ENCODE measurements around the gene ABCG5.

The ABCG5 gene

GRCh38 chr2:43841949-43842865, 3.6 kb upstream of the ABCG5 start:
- Histone ChIP-seq H3K36me3 (ENCODE audit: control insufficient read depth in 2 of 2, insufficient read depth in 2 of 2, low read length in 2 of 2) (no peaks in the 10 kb centered on the region), H3K27ac (ENCODE audit: low read length) (no peak overlapping the region), H3K9ac (ENCODE audit: low read length in 2 of 2) (no peak overlapping the region), H3K4me3 (ENCODE audit: low read length in 2 of 2) (no peak overlapping the region), H3K4me1 (ENCODE audit: control insufficient read depth, insufficient read depth, low read length) (no peaks in the 10 kb centered on the region), H3K27me3 (ENCODE audit: control insufficient read depth in 1 of 2, insufficient read depth in 2 of 2, low read length in 2 of 2) (peaks cover 2 to 3% of the 10 kb centered on the region in 2 donors), H3K9me3 (ENCODE audit: control insufficient read depth in 2 of 2, low read length in 2 of 2) (no peaks in the 10 kb centered on the region)

GRCh38 chr2:43840965-43841364, 2.3 kb upstream of the ABCG5 start:
- no peak overlapping the region for H3K9ac ChIP-seq (ENCODE audit: low read length in 2 of 2)
- H3K27ac ChIP-seq (ENCODE audit: low read length): no peak overlapping the region
- peaks cover 2 to 3% of the 10 kb centered on the region in 2 donors for H3K27me3 ChIP-seq (ENCODE audit: control insufficient read depth in 1 of 2, insufficient read depth in 2 of 2, low read length in 2 of 2)

GRCh38 chr2:43839776-43840564, 1.3 kb upstream of the ABCG5 start:
- Histone ChIP-seq H3K27ac (ENCODE audit: low read length) (no peak overlapping the region), H3K27me3 (ENCODE audit: control insufficient read depth in 1 of 2, insufficient read depth in 2 of 2, low read length in 2 of 2) (peaks cover 2 to 3% of the 10 kb centered on the region in 2 donors), H3K9ac (ENCODE audit: low read length in 2 of 2) (no peak overlapping the region)

More at GRCh38 chr2:43840965-43841364, 2.3 kb upstream of the ABCG5 start:
- Histone ChIP-seq H3K36me3 (ENCODE audit: control insufficient read depth in 2 of 2, insufficient read depth in 2 of 2, low read length in 2 of 2) (no peaks in the 10 kb centered on the region), H3K9me3 (ENCODE audit: control insufficient read depth in 2 of 2, low read length in 2 of 2) (no peaks in the 10 kb centered on the region), H3K4me1 (ENCODE audit: control insufficient read depth, insufficient read depth, low read length) (no peaks in the 10 kb centered on the region), H3K4me3 (ENCODE audit: low read length in 2 of 2) (no peak overlapping the region)

GRCh38 chr2:43837831-43838559, 644 bp downstream of the ABCG5 start:
- H3K27me3 ChIP-seq (ENCODE audit: control insufficient read depth in 1 of 2, insufficient read depth in 2 of 2, low read length in 2 of 2): peaks cover 2 to 3% of the 10 kb centered on the region in 2 donors
- no peaks in the 10 kb centered on the region for H3K4me1 ChIP-seq (ENCODE audit: control insufficient read depth, insufficient read depth, low read length)
- H3K9ac ChIP-seq (ENCODE audit: low read length in 2 of 2): no peak overlapping the region
- H3K36me3 ChIP-seq (ENCODE audit: control insufficient read depth in 2 of 2, insufficient read depth in 2 of 2, low read length in 2 of 2): no peaks in the 10 kb centered on the region
- no peaks in the 10 kb centered on the region for H3K9me3 ChIP-seq (ENCODE audit: control insufficient read depth in 2 of 2, low read length in 2 of 2)
- no peak overlapping the region for H3K27ac ChIP-seq (ENCODE audit: low read length)
- H3K4me3 ChIP-seq (ENCODE audit: low read length in 2 of 2): no peak overlapping the region

More at GRCh38 chr2:43839776-43840564, 1.3 kb upstream of the ABCG5 start:
- Histone ChIP-seq H3K9me3 (ENCODE audit: control insufficient read depth in 2 of 2, low read length in 2 of 2) (no peaks in the 10 kb centered on the region), H3K4me1 (ENCODE audit: control insufficient read depth, insufficient read depth, low read length) (no peaks in the 10 kb centered on the region), H3K36me3 (ENCODE audit: control insufficient read depth in 2 of 2, insufficient read depth in 2 of 2, low read length in 2 of 2) (no peaks in the 10 kb centered on the region), H3K4me3 (ENCODE audit: low read length in 2 of 2) (no peak overlapping the region)

- Histone ChIP-seq H3K4me3 (ENCODE audit: low read length in 2 of 2) (no peak overlapping the region), H3K27me3 (ENCODE audit: control insufficient read depth in 1 of 2, insufficient read depth in 2 of 2, low read length in 2 of 2) (peaks cover 7 to 9% of the 10 kb centered on the region in 2 donors), H3K36me3 (ENCODE audit: control insufficient read depth in 2 of 2, insufficient read depth in 2 of 2, low read length in 2 of 2) (no peaks in the 10 kb centered on the region), H3K4me1 (ENCODE audit: control insufficient read depth, insufficient read depth, low read length) (no peaks in the 10 kb centered on the region), H3K9ac (ENCODE audit: low read length in 2 of 2) (no peak overlapping the region), H3K9me3 (ENCODE audit: control insufficient read depth in 2 of 2, low read length in 2 of 2) (no peaks in the 10 kb centered on the region), H3K27ac (ENCODE audit: low read length) (no peak overlapping the region)
Observed at GRCh38 chr2:43837033-43837432, 1.6 kb downstream of the ABCG5 start.

GRCh38 chr2:43832457-43832856, 6.2 kb downstream of the ABCG5 start:
- Histone ChIP-seq H3K9me3 (ENCODE audit: control insufficient read depth in 2 of 2, low read length in 2 of 2) (no peaks in the 10 kb centered on the region), H3K4me3 (ENCODE audit: low read length in 2 of 2) (no peak overlapping the region), H3K9ac (ENCODE audit: low read length in 2 of 2) (no peak overlapping the region), H3K36me3 (ENCODE audit: control insufficient read depth in 2 of 2, insufficient read depth in 2 of 2, low read length in 2 of 2) (no peaks in the 10 kb centered on the region), H3K27me3 (ENCODE audit: control insufficient read depth in 1 of 2, insufficient read depth in 2 of 2, low read length in 2 of 2) (peaks cover 12 to 13% of the 10 kb centered on the region in 2 donors), H3K27ac (ENCODE audit: low read length) (no peak overlapping the region), H3K4me1 (ENCODE audit: control insufficient read depth, insufficient read depth, low read length) (no peaks in the 10 kb centered on the region)

- Histone ChIP-seq H3K4me1 (ENCODE audit: control insufficient read depth, insufficient read depth, low read length) (no peaks in the 10 kb centered on the region), H3K9ac (ENCODE audit: low read length in 2 of 2) (no peak overlapping the region), H3K36me3 (ENCODE audit: control insufficient read depth in 2 of 2, insufficient read depth in 2 of 2, low read length in 2 of 2) (no peaks in the 10 kb centered on the region), H3K27me3 (ENCODE audit: control insufficient read depth in 1 of 2, insufficient read depth in 2 of 2, low read length in 2 of 2) (peaks cover 12 to 13% of the 10 kb centered on the region in 2 donors), H3K9me3 (ENCODE audit: control insufficient read depth in 2 of 2, low read length in 2 of 2) (no peaks in the 10 kb centered on the region), H3K27ac (ENCODE audit: low read length) (no peak overlapping the region), H3K4me3 (ENCODE audit: low read length in 2 of 2) (peak overlapping the region in 1 of 2 donors; percentile 22)
Observed at GRCh38 chr2:43831543-43832294, 6.9 kb downstream of the ABCG5 start.

GRCh38 chr2:43826305-43827250, 12.1 kb downstream of the ABCG5 start:
- no peak overlapping the region for H3K4me3 ChIP-seq (ENCODE audit: low read length in 2 of 2)
- no peaks in the 10 kb centered on the region for H3K9me3 ChIP-seq (ENCODE audit: control insufficient read depth in 2 of 2, low read length in 2 of 2)
- peaks cover 8 to 11% of the 10 kb centered on the region in 2 donors for H3K27me3 ChIP-seq (ENCODE audit: control insufficient read depth in 1 of 2, insufficient read depth in 2 of 2, low read length in 2 of 2)
- no peaks in the 10 kb centered on the region for H3K4me1 ChIP-seq (ENCODE audit: control insufficient read depth, insufficient read depth, low read length)
- no peak overlapping the region for H3K27ac ChIP-seq (ENCODE audit: low read length)
- H3K9ac ChIP-seq (ENCODE audit: low read length in 2 of 2): no peak overlapping the region
- no peaks in the 10 kb centered on the region for H3K36me3 ChIP-seq (ENCODE audit: control insufficient read depth in 2 of 2, insufficient read depth in 2 of 2, low read length in 2 of 2)

GRCh38 chr2:43825841-43826240, 12.8 kb downstream of the ABCG5 start:
- no peaks in the 10 kb centered on the region for H3K4me1 ChIP-seq (ENCODE audit: control insufficient read depth, insufficient read depth, low read length)
- H3K27ac ChIP-seq (ENCODE audit: low read length): no peak overlapping the region
- peaks cover 5 to 7% of the 10 kb centered on the region in 2 donors for H3K27me3 ChIP-seq (ENCODE audit: control insufficient read depth in 1 of 2, insufficient read depth in 2 of 2, low read length in 2 of 2)

More at GRCh38 chr2:43825841-43826240, 12.8 kb downstream of the ABCG5 start:
- H3K4me3 ChIP-seq (ENCODE audit: low read length in 2 of 2): no peak overlapping the region
- no peak overlapping the region for H3K9ac ChIP-seq (ENCODE audit: low read length in 2 of 2)
- no peaks in the 10 kb centered on the region for H3K36me3 ChIP-seq (ENCODE audit: control insufficient read depth in 2 of 2, insufficient read depth in 2 of 2, low read length in 2 of 2)
- H3K9me3 ChIP-seq (ENCODE audit: control insufficient read depth in 2 of 2, low read length in 2 of 2): no peaks in the 10 kb centered on the region
